A673 (cell line): ENCODE results near the gene DENND1A.

Experiments
- EZH2 ChIP-seq: fragments of 200-600 bp; sonication (generic); IDR thresholded peaks from 2 replicates; pipeline ENCODE4 v1.6.1; 2017; ENCODE audit warnings: borderline replicate concordance, low read depth, mild to moderate bottlenecking, mixed read lengths, antibody characterized with exemption, low read length; ENCODE audit not compliant: poor library complexity, severe bottlenecking
- TF ChIP-seq, protein P1 (sequence below): fragments of 300-800, 200-600 bp; sonication (generic); conservative IDR thresholded peaks from 2 replicates; pipeline ENCODE4 v1.5.1; 2017; ENCODE audit warnings: low read depth, mild to moderate bottlenecking, antibody characterized with exemption, low read length, moderate library complexity, mixed read lengths

DNA sequence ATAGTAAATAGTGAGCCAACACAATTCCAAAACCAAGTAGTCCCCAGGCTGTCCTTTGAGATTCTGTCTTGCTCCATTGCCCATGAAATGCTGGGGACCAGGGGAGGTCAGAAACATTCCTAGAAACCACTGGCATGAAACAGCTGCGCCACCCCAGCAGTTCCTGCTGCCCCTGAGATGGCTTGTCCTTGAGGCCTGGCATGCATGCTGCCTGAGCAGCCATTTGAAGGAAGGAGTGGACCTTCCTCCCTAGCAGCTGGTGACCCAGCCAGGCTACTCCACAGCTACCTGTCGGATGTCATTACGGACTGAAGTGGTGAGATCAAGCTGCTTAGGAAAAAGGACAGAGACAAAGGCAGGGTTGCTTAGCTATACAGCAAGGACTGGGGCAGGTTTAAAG, 260.6 kb downstream of the DENND1A start:
- TF ChIP-seq EZH2: no peak
- TF ChIP-seq, protein P1, sequence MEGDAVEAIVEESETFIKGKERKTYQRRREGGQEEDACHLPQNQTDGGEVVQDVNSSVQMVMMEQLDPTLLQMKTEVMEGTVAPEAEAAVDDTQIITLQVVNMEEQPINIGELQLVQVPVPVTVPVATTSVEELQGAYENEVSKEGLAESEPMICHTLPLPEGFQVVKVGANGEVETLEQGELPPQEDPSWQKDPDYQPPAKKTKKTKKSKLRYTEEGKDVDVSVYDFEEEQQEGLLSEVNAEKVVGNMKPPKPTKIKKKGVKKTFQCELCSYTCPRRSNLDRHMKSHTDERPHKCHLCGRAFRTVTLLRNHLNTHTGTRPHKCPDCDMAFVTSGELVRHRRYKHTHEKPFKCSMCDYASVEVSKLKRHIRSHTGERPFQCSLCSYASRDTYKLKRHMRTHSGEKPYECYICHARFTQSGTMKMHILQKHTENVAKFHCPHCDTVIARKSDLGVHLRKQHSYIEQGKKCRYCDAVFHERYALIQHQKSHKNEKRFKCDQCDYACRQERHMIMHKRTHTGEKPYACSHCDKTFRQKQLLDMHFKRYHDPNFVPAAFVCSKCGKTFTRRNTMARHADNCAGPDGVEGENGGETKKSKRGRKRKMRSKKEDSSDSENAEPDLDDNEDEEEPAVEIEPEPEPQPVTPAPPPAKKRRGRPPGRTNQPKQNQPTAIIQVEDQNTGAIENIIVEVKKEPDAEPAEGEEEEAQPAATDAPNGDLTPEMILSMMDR: no peak
